Measurements from ENCODE around the gene IQCH.
A peak's percentile ranks its signal among the peaks of the same experiment; 100 is the strongest.

Gene IQCH

DNA sequence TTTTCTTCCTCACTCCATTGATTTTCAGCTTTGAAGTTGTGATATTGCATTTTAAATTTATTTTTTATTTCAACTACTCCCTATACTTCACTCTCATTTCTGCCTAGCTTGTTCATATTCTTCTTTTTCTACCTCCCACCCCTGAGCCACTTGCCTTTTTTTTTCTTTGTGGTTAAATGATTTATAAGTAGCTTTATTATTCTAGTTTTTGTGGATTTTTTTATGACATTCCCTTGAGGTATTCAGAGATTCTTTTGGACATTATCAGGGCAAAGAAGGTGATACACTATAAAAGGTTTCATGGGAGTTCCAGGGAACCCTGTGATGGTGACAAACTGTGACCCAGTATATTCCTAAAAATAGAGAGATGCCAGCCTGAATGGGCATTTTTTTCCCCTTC, 269.6 kb downstream of the IQCH start:
- no peak for DNase-seq (ENCODE audit: low read depth in 2 of 2)

DNA sequence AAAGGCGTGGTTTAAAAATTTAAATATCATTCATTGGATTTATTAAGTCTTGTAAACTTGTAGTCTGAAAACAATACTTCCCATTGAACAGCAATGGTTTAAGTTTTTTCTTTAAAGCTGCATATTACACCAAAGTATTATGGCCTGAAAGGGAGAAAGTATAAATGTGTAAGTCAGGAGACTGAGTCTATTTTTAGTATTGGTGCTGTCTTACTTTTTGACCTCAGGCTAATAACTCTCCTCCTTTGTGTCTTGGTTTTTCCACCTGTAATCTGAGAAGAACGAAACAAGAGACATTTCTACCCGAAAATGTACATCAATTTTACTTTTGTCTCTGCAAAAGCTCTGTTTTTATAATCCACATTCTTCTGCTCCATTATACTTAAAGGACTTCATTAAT, 273.9 kb downstream of the IQCH start:
- DNase-seq (ENCODE audit: low read depth in 2 of 2) = no peak

DNA sequence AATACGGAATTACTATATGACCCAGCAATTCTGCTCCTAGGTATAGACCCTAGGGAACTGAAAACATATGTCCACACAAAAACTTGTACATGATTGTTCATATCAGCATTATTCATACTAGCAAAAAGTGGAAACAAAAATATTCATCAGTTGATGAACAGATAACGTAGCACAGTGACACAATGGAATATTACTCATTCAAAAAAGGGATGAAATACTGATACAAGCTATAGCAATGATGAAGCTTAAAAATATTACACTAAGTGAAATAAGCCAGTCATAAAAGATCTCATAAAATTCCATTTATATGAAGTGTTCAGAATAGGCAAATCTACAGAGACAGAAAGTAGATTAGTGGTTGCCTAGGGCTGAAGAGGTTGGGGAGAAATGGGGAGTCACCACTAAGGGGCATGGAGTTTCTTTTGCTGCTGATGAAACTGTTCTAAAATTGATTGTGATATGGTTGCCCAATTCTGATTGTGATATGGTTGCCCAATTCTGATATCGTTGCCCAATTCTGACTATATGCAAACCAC, 276.9 kb downstream of the IQCH start:
- DNase-seq (ENCODE audit: low read depth in 2 of 2) = no peak

DNA sequence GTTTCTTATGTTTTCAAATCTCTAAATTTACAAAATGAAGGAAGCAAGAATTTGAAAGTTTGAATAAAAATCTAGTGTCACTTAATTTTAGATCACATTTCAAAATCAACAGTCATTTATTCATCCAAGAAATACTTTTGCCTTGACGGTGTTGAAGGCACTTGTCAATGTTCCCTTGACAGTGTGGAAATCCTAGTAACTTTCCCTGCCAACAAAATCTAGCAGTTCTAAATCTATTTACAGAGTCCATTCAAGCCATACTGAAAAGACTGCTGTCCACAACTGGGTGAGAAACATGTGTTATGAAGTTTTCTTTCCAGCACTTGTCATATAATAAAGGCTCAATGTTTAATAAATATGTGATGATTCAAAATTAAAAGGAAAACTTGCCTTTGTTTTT, 279.3 kb downstream of the IQCH start:
- no peak for DNase-seq (ENCODE audit: low read depth in 2 of 2)

DNA sequence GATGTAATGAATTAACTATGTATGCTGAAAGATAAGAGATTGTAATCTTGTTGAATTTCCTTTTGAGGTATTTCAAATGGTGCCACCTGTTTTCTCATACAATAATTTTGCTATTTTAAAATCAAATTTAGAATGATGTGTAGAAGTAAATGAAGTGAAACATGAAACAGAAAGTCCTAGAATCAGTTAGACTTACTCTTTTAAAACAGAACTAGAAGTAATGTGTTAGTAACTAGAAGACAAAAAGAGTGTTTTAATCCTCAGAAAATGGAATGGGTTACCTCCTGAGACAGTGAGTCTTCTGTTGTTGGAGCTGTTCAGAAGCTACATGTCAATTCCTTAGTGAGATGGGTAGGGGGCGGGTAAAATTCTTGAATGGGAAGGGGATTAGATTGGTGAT, 279.8 kb downstream of the IQCH start:
- no peak for DNase-seq (ENCODE audit: low read depth in 2 of 2)

DNA sequence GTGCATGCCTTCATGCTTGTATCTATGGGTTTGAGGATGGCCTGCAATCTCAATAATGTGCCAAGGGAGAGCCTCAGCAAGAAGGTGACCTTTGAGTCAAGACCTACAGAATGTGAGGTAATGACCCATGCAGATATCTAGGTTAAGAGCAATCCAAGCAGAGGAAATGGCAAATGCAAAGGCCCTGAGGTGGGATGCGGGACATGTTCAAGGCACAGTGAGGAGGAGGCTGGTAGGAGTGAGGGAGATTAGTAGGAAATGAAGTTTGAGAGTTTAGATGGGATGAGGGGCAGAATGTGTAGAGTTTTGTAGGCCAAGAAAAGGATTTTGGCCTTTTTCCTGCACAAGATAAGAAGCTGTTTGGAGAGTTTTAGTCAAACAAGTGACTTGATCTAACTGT, 283.2 kb downstream of the IQCH start:
- DNase-seq (ENCODE audit: low read depth in 2 of 2) = no peak

DNA sequence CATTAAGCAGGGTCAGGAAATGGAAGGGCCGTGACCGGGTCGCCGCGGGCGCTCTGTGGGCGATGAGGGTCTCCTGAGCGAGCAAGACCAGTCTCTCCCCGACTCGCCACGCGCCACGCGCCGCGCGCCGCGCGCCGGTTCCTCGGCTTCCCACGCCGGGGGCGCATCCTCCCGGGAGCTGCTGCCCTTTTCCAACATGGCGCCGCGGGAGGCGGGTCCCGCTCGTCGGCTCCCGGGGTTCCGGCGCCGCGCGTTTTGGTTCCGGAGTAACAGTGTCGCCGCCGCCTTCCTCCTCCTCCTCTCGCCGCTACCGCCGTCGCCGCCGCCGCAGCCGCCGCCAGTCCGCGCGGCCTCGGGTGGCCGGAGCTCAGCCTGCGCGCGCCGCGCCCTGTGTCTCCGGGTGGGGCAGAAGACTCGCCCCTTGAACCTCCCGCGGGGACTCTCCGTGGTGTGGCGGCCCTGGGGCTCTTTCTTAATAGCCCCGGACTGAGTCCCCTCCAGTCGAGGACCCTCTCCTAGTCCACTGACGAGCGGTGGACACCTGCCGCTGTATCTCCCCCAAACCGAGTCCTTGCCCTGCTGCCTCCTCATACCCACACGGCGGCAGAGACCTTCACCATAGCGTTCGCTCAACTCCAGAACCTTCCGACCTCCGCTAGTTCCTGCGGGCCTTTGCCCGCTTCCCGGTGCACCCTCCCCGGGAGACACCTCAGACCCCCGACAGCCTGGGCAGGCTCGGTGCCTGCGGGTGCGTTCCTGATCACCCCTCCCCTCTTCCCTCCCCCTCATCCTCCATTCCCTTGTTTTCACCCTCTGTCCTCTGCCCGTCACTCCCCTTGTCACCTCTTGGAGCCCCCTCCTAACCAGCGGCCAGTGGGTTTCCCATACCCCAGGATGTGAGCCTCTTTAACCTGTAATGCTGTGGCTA, 288.1 kb downstream of the IQCH start, which contains the start of gene MAP2K5:
MAP2K5 (plus strand) TSS at position 284 of the 928 bp plus-strand sequence; CDS start at position 917, 633 bp downstream.
- peak; percentile 75 to 80 for DNase-seq (ENCODE audit: low read depth in 2 of 2)

DNA sequence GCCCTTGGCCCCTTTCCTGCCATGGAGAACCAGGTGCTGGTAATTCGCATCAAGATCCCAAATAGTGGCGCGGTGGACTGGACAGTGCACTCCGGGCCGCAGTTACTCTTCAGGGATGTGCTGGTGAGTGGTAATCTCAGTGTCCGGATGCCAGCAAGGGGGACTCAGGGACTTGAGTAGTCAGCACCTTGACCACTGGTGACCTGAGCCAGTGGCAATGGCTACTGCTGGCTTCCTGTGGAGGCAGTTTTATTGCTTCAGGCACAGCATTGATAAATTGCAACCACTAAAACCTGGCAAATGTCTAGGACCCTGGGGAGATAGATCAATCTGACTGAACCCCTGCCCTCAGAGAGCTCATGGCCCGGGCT, 288.7 kb downstream of the IQCH start:
- DNase-seq (ENCODE audit: low read depth in 2 of 2) = no peak

DNA sequence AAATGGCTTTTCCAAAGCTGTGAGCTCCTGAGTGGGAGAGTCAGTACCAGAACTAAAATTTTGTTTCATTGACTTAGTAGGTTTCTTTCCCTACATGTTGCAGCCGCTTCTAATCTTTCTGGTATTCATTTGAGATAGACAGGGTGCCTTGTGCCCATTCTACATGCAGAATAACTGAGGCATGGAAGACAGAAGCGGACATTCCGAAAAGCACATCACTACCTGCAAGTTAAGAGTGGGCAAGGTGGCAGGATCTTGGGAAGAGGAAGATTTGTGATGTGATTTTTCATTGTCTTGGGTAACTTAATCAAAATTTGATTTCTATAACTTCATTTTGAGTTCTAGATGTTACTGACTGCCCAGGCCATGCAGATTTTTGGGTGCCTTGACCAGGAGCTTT, 289.9 kb downstream of the IQCH start:
- DNase-seq (ENCODE audit: low read depth in 2 of 2) = no peak

DNA sequence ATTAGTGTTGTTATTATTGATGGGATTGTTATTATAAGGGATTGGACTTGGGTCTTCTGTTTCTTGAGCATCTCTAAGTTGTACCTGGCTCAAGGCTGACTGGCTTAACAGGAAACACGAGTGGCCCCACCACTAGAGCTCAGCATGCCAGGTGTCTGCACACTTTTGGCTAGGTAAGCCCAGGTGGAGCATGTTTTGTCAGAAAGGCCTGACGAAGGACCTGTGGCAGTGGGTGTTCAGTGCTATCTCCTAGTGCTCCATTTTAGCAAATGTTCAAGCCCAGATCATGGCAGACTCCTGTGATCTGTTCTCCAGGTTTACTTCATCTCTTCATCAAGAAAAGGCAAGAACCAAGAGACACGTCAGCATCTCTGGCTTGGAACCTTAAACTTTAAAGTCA, 291.3 kb downstream of the IQCH start:
- DNase-seq (ENCODE audit: low read depth in 2 of 2) = no peak

DNA sequence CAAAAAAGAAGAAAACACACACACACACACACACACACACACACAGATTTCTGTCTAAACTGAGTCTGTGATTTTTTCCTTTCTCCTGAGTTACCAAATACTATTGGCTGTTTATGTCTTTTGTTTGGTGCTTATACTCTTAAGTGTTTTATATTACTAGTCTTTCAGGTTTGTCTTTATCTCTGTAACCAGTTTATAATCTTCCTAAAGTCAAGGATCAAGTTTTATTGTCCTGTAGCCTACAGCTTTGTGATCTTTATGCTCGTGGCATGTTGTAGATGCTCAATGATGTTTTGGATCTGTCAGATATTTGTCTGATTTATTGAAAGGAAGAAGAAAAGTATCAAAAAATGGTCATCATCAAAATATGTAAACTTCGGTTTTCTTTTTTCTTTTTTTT, 292.5 kb downstream of the IQCH start:
- no peak for DNase-seq (ENCODE audit: low read depth in 2 of 2)

DNA sequence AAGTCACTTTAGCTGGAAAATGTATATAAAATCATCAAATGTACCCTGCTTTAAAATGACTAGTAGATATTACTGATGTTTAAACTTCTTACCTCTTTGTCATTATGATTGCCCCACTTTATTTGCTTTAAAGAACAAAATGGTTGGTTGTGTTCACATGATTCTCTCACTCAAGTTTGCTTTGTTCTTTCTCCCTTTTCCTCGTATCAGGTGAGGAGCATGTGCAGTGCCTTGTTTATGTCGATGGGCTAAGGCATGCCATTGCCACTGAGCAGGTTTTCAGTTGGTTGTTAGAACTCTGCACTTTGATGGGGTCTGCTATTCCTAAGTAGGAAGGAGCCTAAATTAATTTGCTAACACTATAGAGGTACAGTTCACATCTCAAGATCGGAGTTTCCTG, 293.2 kb downstream of the IQCH start:
- DNase-seq (ENCODE audit: low read depth in 2 of 2) = no peak

DNA sequence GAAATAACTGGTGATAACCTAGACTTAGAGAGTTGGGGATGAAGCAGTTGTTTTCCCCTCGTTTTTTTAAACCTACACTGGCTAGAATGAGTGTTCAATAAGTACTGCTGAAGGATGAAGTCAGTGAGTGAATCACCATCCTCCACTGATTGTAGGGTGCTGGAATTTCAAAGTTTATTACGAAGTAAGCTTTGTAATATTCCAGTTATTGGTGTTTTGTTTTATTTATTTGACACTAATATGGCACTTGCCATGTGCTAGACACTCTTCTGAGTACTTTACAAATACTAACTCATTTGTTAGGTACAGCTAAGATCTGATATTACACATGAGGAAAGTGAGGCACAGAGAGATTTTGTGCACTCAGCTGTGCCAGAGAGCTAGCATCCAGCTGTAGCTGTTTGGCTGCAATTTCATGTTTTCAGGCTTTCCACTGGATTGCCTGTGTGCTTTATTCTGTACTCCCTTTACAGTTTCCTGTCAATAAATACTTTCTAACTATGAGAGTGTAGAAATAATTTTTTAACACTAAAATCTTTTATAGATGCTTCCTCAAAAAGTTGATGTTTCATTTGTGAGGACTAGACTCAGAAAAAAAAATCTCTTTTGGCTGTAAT, 293.8 kb downstream of the IQCH start:
- no peak for DNase-seq (ENCODE audit: low read depth in 2 of 2)

DNA sequence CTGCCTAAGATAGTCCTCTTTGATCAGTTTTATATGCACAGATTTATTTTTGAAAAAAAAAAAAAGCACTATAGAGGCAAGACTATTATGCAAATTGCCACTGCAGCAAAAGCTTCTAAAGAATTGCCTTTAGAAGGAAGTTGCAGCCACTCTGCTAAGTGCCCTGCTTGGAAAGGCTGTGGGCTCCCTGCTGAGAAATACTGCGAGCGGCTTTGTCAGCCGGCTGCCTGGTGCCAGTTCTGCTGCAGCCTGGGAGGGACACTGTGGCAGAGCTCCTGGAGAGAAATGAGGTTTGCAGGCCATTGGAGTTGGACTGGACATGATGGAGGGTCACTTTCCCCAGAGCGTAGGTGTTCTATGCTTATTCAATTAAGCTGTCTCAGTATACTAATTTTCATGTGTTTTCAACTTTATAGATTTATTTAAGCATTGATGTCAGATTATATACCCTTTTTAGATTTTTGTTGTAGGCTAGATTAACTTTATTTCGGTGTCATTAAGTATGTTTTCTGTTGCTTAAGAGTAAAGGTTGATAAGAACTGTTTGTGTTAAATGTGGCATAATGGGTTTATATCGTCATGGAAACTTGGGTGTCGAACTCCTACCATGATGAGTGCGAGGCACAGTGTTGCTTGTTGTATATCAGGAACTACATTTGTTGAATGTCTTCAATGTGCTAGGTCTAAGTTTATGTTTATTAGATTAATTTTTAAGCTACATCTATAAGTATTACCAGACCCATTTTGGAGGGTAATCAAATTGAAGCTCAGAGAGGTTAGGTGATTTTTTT, 294.5 kb downstream of the IQCH start:
- DNase-seq (ENCODE audit: low read depth in 2 of 2) = no peak

DNA sequence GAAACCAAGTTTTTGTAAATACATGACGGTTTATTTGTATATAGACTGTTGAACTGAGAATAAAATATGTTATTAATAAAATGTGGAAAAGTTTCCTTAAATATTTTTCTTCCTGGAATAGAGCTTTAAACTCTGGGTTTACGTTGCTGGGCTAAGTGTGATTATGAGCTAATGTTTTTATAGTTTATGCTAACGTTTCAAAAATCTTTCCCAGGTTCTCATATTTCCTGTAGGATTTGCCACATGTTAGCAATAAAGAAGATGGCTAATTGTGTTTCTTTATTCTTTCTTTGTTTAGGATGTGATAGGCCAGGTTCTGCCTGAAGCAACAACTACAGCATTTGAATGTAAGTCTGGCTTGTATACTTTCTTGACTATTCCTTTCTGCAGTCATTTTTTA, 295.1 kb downstream of the IQCH start:
- no peak for DNase-seq (ENCODE audit: low read depth in 2 of 2)

DNA sequence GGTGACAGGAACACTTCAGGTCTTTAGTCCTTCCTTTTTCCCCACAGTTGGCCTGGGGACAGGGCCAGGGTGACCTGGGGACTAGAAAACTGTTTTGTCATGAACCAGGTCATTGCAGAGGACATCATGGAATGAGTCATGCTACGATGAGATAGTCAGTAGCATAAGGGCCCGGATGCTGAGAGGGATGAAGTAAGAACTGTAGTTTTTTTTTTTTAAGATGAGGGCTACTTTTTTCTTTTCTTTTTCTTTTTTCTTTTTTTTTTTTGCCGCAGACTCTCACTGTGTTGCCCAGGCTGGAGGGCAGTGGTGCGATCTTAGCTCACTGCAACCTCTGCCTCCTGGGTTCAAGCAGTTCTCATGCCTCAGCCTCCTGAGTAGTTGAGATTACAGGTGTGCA, 295.9 kb downstream of the IQCH start:
- no peak for DNase-seq (ENCODE audit: low read depth in 2 of 2)

DNA sequence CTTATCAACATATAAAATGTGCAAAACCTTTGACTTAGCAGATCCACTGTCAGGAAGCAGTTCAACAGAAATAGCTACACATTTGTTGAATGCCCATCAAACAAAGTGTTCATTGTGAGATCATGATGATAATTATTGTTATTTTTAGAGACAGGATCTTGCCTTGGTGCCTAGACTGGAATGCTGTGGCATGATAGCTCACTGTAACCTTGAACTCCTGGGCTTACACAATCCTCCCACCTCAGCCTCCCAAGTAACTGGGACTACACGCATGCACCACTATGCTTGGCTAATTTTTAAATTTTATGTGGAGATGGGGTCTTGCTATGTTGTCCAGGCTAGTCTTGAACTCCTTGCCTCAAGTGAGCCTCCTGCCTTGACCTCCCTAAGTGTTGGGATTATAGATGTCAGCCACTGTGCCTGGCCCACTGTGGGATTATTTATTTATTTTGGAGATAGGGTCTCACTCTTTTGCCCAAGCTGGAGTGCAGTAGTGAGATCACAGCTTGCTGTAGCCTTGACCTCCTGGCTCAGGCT, 296.7 kb downstream of the IQCH start:
- no peak for DNase-seq (ENCODE audit: low read depth in 2 of 2)
